ENCODE data around the gene STAT4.

Gene STAT4

DNA sequence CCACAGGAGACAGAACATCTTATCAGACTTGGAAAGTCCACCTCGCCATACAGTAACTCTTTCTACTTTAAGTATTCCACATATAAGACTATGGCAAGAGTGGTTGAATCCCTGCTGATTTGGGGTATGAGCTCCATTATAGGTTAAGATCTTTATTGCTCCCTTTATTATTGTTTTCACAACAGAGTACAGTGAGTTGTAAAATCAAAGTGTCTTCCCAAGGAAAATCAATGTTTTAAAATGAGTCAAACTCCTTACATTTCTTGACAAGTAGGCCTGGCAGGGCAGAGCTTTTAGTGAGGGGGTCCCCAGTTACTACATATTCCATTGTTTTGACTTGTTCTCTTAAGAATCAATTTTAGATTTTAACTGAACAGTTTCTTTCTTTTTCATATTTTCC is 87.2 kb downstream of the STAT4 start:
- peaks cover 17% of the 10 kb centered on the region for H3K4me1 Mint-ChIP-seq
- H3K27ac Mint-ChIP-seq, result no peak overlapping the region
- no peak overlapping the region for H3K4me3 Mint-ChIP-seq
- no peaks in the 10 kb centered on the region for H3K9me3 Mint-ChIP-seq
- H3K27me3 Mint-ChIP-seq (ENCODE audit: low read depth, poor library complexity), result peaks cover 2% of the 10 kb centered on the region
- peaks cover 6% of the 10 kb centered on the region for H3K36me3 Mint-ChIP-seq (ENCODE audit: low read depth)
- TF ChIP-seq, protein P1, sequence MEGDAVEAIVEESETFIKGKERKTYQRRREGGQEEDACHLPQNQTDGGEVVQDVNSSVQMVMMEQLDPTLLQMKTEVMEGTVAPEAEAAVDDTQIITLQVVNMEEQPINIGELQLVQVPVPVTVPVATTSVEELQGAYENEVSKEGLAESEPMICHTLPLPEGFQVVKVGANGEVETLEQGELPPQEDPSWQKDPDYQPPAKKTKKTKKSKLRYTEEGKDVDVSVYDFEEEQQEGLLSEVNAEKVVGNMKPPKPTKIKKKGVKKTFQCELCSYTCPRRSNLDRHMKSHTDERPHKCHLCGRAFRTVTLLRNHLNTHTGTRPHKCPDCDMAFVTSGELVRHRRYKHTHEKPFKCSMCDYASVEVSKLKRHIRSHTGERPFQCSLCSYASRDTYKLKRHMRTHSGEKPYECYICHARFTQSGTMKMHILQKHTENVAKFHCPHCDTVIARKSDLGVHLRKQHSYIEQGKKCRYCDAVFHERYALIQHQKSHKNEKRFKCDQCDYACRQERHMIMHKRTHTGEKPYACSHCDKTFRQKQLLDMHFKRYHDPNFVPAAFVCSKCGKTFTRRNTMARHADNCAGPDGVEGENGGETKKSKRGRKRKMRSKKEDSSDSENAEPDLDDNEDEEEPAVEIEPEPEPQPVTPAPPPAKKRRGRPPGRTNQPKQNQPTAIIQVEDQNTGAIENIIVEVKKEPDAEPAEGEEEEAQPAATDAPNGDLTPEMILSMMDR (IDR thresholded peaks at IDR 0.05), result no peak
- no peak for DNase-seq

DNA sequence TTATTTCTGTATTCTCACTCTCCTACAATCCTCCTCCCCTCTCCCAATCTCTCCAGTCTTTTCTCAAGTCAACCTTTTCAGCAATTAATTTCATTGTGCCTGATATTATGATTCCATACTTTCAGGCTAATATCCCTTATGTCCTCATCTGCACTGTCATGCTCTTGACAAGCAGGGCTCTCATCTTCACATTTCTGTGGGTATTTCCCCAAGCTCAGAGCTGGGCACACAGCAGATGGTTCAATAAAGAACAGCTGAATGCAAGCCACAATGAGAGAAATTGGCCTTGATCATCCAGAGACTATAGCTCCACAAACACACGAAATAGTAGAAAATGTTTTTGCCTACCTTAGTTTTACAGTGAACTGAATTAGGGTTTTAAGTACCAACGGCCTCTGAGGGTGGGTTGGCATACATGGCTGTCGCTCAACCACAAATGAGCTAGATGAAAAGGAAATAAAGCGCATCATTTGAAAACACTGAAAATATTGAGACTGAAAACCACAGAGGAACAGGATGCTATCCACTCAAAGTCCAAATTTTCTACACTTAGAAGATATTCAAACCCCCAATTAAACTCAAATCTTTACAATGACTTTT is 89.3 kb downstream of the STAT4 start:
- H3K4me3 Mint-ChIP-seq, result no peak overlapping the region
- H3K27ac Mint-ChIP-seq, result no peak overlapping the region

DNA sequence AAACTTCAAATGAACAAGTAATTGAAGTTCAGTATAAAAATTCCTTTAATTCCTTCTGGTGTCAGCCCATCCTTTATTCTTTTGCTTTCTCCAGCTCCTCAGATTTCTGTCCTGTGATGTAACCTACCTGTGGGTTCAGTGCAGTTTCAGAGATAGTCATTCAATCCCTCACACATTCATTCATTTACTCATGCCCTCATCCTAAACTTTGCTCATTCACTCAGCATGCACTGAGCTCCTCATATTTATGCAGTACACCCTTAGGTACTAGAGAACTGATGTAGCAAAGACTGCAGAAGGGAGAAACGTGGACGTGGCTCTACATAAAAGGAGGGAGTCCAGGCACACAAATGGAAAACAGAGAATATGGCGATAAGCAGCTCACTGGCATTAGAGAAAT is 91.5 kb downstream of the STAT4 start:
- DNase-seq, result no peak
- TF ChIP-seq, protein P1 (IDR thresholded peaks at IDR 0.05), result no peak
- Mint-ChIP-seq H3K27ac (no peak overlapping the region), H3K27me3 (ENCODE audit: low read depth, poor library complexity) (peaks cover 2% of the 10 kb centered on the region), H3K4me1 (peaks cover 4% of the 10 kb centered on the region), H3K9me3 (no peaks in the 10 kb centered on the region), H3K36me3 (ENCODE audit: low read depth) (peaks cover 2% of the 10 kb centered on the region), H3K4me3 (no peak overlapping the region)

More for the DNA sequence above, 89.3 kb downstream of the STAT4 start:
- peaks cover 2% of the 10 kb centered on the region for H3K27me3 Mint-ChIP-seq (ENCODE audit: low read depth, poor library complexity)
- H3K36me3 Mint-ChIP-seq (ENCODE audit: low read depth), result peaks cover 6% of the 10 kb centered on the region
- peaks cover 4% of the 10 kb centered on the region for H3K4me1 Mint-ChIP-seq
- no peaks in the 10 kb centered on the region for H3K9me3 Mint-ChIP-seq
- TF ChIP-seq, protein P1 (IDR thresholded peaks at IDR 0.05), result no peak
- DNase-seq, result no peak

DNA sequence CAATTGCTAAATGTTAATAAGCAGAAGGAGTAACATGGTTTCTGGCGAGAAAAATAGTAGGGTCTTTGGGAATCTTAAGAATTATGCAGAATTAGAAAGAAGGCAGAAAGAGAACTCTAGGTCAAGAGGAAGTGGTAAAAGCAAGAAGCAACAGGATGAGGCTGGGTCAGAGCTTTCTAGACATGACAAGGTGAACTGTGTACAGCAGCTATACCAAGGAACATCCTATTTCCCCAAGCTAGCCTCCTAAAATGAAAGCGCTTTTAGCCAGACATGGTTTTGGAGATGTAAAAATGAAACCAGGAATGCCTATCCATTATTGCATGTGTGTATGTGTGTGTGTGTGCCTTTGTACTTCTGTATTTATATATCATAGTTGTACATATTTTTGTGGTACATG is 94.6 kb downstream of the STAT4 start:
- H3K36me3 Mint-ChIP-seq (ENCODE audit: low read depth), result no peaks in the 10 kb centered on the region
- peaks cover 2% of the 10 kb centered on the region for H3K27me3 Mint-ChIP-seq (ENCODE audit: low read depth, poor library complexity)
- H3K27ac Mint-ChIP-seq, result no peak overlapping the region
- H3K4me1 Mint-ChIP-seq, result peaks cover 4% of the 10 kb centered on the region
- no peak overlapping the region for H3K4me3 Mint-ChIP-seq
- no peak for DNase-seq
- H3K9me3 Mint-ChIP-seq, result no peaks in the 10 kb centered on the region
- TF ChIP-seq, protein P1 (IDR thresholded peaks at IDR 0.05), result no peak

DNA sequence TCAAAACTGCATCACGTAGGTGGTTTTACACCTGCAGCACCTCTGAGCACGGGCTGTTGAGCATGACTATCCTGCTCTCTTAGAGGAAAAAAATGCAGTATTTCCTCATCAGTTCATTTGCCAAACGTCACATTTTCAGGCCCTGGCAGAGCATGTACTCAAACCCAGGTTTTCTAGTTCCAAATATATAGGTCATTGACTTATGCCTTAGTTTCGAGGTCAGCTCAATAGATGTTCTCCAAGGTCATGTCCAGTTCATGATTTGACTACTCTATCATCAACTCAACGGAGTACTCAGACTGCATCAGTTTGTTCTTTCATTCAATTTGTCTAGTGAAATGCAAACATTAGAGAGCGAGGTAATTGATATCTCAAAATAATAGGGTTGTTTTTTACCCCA is 97.5 kb downstream of the STAT4 start:
- no peak overlapping the region for H3K27ac Mint-ChIP-seq
- no peak overlapping the region for H3K4me3 Mint-ChIP-seq
- H3K36me3 Mint-ChIP-seq (ENCODE audit: low read depth), result no peaks in the 10 kb centered on the region
- no peaks in the 10 kb centered on the region for H3K27me3 Mint-ChIP-seq (ENCODE audit: low read depth, poor library complexity)
- no peaks in the 10 kb centered on the region for H3K9me3 Mint-ChIP-seq
- H3K4me1 Mint-ChIP-seq, result peaks cover 4% of the 10 kb centered on the region
- DNase-seq, result no peak
- TF ChIP-seq, protein P1 (IDR thresholded peaks at IDR 0.05), result no peak

All from nephron progenitor cell (in vitro differentiated cells).